Measurements from ENCODE around the gene BSX.

The BSX gene

GRCh38 chr11:122963961-122964360 lies 17.7 kb downstream of the BSX start:
- peaks cover 13% of the 10 kb centered on the region for H3K27me3 ChIP-seq (ENCODE audit: insufficient read depth, poor library complexity, severe bottlenecking)
- no peak for DNase-seq (ENCODE audit: low read depth in 1 of 2, low spot score in 1 of 2)
- no peak for TF ChIP-seq GABPA (IDR thresholded peaks at IDR 0.05; ENCODE audit: low read depth)
- TF ChIP-seq CTCF (IDR thresholded peaks at IDR 0.05; ENCODE audit: insufficient read depth, low read length), result no peak
- TF ChIP-seq SPI1 (IDR thresholded peaks at IDR 0.05; ENCODE audit: borderline replicate concordance, low read depth), result no peak
- TF ChIP-seq REST (IDR thresholded peaks at IDR 0.05; ENCODE audit: insufficient replicate concordance, low read depth), result no peak
- TF ChIP-seq POLR2AphosphoS5 (IDR thresholded peaks at IDR 0.05; ENCODE audit: low read depth), result no peak
- H3K27ac ChIP-seq (replicated peaks), result no peak overlapping the region
- H3K4me3 ChIP-seq (replicated peaks; ENCODE audit: insufficient read depth, low read length), result no peak overlapping the region

GRCh38 chr11:122954455-122954854 lies 27.2 kb downstream of the BSX start:
- no peak for DNase-seq (ENCODE audit: low read depth in 1 of 2, low spot score in 1 of 2)
- TF ChIP-seq REST (IDR thresholded peaks at IDR 0.05; ENCODE audit: insufficient replicate concordance, low read depth), result no peak
- TF ChIP-seq POLR2AphosphoS5 (IDR thresholded peaks at IDR 0.05; ENCODE audit: low read depth), result no peak
- no peak for TF ChIP-seq GABPA (IDR thresholded peaks at IDR 0.05; ENCODE audit: low read depth)
- TF ChIP-seq SPI1 (IDR thresholded peaks at IDR 0.05; ENCODE audit: borderline replicate concordance, low read depth), result no peak
- TF ChIP-seq CTCF (IDR thresholded peaks at IDR 0.05; ENCODE audit: insufficient read depth, low read length), result no peak
- no peak overlapping the region for H3K4me3 ChIP-seq (replicated peaks; ENCODE audit: insufficient read depth, low read length)
- H3K27me3 ChIP-seq (ENCODE audit: insufficient read depth, poor library complexity, severe bottlenecking), result peaks cover 5% of the 10 kb centered on the region
- H3K27ac ChIP-seq (replicated peaks), result no peak overlapping the region

GRCh38 chr11:122951211-122951610 lies 30.4 kb downstream of the BSX start:
- no peak overlapping the region for H3K27ac ChIP-seq (replicated peaks)
- H3K4me3 ChIP-seq (replicated peaks; ENCODE audit: insufficient read depth, low read length), result no peak overlapping the region
- TF ChIP-seq GABPA (IDR thresholded peaks at IDR 0.05; ENCODE audit: low read depth), result no peak
- no peak for TF ChIP-seq REST (IDR thresholded peaks at IDR 0.05; ENCODE audit: insufficient replicate concordance, low read depth)
- TF ChIP-seq CTCF (IDR thresholded peaks at IDR 0.05; ENCODE audit: insufficient read depth, low read length), result no peak
- TF ChIP-seq SPI1 (IDR thresholded peaks at IDR 0.05; ENCODE audit: borderline replicate concordance, low read depth), result no peak
- no peak for TF ChIP-seq POLR2AphosphoS5 (IDR thresholded peaks at IDR 0.05; ENCODE audit: low read depth)
- no peaks in the 10 kb centered on the region for H3K27me3 ChIP-seq (ENCODE audit: insufficient read depth, poor library complexity, severe bottlenecking)
- DNase-seq (ENCODE audit: low read depth in 1 of 2, low spot score in 1 of 2), result no peak
